Tibial artery (tissue), 4 donors: ENCODE data around the gene CLN3.

Source experiments
- DNase-seq, 2 donors: peaks; one replicate each; pipeline ENCODE4 v3.0.0-alpha.2; 2019
- H3K27ac ChIP-seq, 2 donors: fragments of 200-600 bp; sonication (generic) in 1 of 2; 1 replicate in 1 of 2; 2 replicates in 1 of 2; pipeline ENCODE4 v1.5.1; 2018 to 2019; ENCODE audit warnings: mild to moderate bottlenecking in 1 of 2
- H3K27me3 ChIP-seq, 2 donors: fragments of 200-600 bp; sonication (generic) in 1 of 2; one replicate each; pipeline versions ENCODE4 v1.5.1 to v1.6.0; 2016 to 2019
- H3K36me3 ChIP-seq, 3 donors: fragments of 200-600 bp; sonication (generic) in 2 of 3; one replicate each; pipeline ENCODE4 v1.5.1; 2016 to 2019; ENCODE audit warnings: mild to moderate bottlenecking in 2 of 3
- H3K4me1 ChIP-seq, 4 donors: fragments of 200-600 bp; sonication (generic) in 2 of 4; 1 replicate in 3 of 4; 2 replicates in 1 of 4; pipeline ENCODE4 v1.5.1; 2016 to 2019
- H3K4me3 ChIP-seq, 2 donors: fragments of 200-600 bp; sonication (generic) in 1 of 2; 1 replicate in 1 of 2; 2 replicates in 1 of 2; pipeline ENCODE4 v1.5.1; 2018 to 2019; ENCODE audit warnings: mild to moderate bottlenecking in 2 of 2
- H3K9me3 ChIP-seq, 3 donors: fragments of 200-600 bp; sonication (generic) in 1 of 3; one replicate each; pipeline ENCODE4 v1.5.1; 2016 to 2019
- intact Hi-C: fragments of 100-400 bp; cut with DNase I; formaldehyde crosslinking; loops from one replicate; pipeline ENCODE4 v1.15.0; 2023; ENCODE audit warnings: low total_unique reads
- TF ChIP-seq, protein P1 (sequence below), 2 experiments: fragments of 200-600 bp in 1 of 2; fragments of 450-650 bp in 1 of 2; IDR thresholded peaks; one replicate each; pipeline ENCODE4 v1.5.1; 2017 to 2019; ENCODE audit warnings: antibody characterized with exemption in 2 of 2, mild to moderate bottlenecking in 1 of 2, moderate library complexity in 1 of 2

Gene CLN3

DNA sequence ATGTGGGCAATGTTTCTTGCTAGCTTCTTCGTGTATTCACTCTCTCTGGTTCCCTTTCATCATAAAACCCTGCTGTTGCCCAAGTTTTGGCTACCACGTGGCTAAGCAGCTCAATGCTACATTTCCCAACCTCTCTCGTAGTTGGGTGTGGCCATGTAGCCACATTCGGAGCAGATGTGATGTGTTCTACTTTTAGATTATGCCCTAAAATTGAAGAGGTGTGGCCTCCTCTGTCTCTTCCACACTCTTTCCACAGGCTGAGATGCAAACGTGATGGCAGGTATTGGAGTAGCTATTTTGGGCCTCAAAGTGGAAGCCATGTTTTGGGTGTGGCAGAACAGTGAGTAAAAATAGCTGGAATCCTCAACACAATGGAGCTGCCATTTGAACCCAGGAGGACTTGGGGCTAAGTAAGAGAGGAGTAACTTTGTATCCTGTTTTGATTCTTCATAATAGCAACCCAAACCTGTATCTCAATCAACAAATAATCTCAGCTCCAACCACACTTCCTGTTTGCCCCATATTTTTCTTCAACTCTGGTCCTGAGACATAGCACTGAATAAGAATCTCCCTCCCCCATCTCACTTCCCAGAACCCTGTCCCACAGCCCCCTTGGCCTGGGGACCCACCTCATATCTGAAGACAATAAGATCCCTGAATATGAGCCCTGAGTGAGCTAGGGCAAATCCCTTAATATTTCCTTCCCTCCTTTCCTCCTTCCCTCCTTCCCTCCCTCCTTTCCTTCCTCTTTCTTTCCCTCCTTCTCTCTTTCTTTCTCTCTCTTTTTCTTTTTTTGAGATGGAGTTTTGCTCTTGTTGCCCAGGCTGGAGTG is 42.9 kb upstream of the CLN3 start:
- H3K36me3 ChIP-seq = peaks cover 35 to 43% (median 35%) of the 10 kb centered on the region in 3 donors
- DNase-seq = peak; percentile 84 to 90
- TF ChIP-seq, protein P1, sequence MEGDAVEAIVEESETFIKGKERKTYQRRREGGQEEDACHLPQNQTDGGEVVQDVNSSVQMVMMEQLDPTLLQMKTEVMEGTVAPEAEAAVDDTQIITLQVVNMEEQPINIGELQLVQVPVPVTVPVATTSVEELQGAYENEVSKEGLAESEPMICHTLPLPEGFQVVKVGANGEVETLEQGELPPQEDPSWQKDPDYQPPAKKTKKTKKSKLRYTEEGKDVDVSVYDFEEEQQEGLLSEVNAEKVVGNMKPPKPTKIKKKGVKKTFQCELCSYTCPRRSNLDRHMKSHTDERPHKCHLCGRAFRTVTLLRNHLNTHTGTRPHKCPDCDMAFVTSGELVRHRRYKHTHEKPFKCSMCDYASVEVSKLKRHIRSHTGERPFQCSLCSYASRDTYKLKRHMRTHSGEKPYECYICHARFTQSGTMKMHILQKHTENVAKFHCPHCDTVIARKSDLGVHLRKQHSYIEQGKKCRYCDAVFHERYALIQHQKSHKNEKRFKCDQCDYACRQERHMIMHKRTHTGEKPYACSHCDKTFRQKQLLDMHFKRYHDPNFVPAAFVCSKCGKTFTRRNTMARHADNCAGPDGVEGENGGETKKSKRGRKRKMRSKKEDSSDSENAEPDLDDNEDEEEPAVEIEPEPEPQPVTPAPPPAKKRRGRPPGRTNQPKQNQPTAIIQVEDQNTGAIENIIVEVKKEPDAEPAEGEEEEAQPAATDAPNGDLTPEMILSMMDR (IDR thresholded peaks at IDR 0.05) = no peak
- no peak overlapping the region for H3K4me3 ChIP-seq
- H3K27me3 ChIP-seq = no peaks in the 10 kb centered on the region
- H3K9me3 ChIP-seq = peaks cover 3 to 10% (median 5%) of the 10 kb centered on the region in 3 donors
- peaks cover 0 to 82% (median 36%) of the 10 kb centered on the region in 4 donors for H3K4me1 ChIP-seq
- peak overlapping the region in 1 of 2 donors; percentile 71 for H3K27ac ChIP-seq
- intact Hi-C loops = loop anchor here (5.0 kb wide), 1 partner anchor 317 kb away; no protein-coding TSS in a partner anchor

DNA sequence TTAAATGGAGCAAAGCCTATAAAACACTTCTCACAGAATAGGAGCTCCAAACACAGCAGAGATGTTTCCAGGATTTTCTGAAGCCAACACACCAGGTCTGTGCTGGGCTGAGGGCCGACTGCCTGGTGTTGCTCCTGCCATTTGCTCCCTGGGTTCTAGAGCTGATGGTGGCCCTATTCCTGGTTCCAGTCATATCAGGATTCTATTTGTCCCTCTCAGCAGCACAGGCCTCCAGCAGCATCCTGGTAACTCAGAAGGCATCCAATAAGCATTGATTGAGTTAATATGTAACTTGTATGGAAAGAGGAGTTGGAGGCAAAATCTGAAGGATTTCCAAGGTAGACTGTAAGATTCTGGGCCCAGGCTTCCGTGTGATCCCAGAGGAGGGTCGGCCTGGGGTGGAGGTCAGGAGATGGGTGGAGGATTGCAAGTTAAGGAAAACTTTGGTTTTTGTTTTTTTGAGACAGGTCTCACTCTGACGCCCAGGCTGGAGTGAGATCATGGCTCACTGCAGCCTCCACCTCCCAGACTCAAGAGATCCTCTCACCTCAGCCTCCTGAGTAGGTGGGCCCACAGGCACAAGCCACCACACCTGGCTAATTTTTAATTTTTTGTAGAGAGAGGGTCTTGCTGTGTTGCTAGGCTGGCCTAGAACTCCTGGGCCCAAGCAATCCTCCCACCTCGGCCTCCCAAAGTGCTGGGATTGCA is 41.2 kb upstream of the CLN3 start:
- Histone ChIP-seq H3K27ac (peak overlapping the region; percentile 66 to 71), H3K4me3 (no peak overlapping the region), H3K9me3 (peaks cover 3 to 10% (median 5%) of the 10 kb centered on the region in 3 donors), H3K36me3 (peaks cover 33 to 43% (median 35%) of the 10 kb centered on the region in 3 donors), H3K4me1 (peaks cover 0 to 69% (median 27%) of the 10 kb centered on the region in 4 donors), H3K27me3 (no peaks in the 10 kb centered on the region)
- no peak for DNase-seq
- TF ChIP-seq, protein P1 (IDR thresholded peaks at IDR 0.05) = no peak
- intact Hi-C loops = loop anchor here (5.0 kb wide), 1 partner anchor 316 kb away; no protein-coding TSS in a partner anchor

DNA sequence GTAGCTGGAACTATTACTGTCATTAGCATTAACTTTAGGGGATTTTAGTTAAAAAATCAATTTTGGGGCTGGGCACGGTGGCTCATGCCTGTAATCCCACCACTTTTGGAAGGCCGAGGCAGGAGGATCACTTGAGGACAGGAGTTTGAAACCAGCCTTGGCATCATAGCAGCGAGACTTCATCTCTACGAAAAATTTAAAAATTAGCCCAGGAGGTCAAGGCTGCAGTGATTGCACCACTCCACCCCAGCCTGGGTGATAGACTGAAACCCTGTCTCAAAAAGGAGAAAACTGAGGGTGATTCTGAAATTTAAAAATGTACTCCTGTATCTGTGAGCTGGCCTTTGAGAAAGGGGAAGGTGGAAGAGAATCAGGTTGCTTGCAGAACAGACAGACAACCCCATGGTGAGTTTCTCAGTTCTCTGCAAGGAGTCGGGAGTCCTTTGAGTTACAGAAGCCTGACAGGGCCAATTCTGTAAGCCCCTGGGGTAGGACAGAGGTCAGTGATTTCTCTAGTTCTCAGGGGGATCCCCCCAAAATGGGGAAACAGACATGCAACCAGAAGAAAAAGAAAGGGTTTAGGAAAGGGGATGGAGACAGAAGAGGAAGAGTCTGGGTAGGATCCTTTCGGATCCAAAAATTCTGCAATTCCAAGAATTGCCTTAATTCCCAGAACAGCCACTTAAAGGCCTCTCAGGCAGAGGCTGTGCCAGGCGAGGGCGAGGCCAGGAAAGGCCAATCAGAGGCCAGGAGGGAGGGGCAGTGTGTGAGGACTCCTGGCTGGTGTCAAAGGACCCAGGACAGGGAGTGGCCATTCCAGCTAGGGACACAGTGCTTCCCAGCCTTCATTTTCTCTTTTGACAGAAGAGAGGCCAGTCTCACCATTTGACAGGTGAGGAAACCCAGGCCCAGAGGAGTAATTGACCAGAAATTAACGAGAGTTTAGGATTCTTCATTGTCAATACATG is 40.2 kb upstream of the CLN3 start:
- Histone ChIP-seq H3K9me3 (peaks cover 0 to 6% (median 3%) of the 10 kb centered on the region in 3 donors), H3K36me3 (peaks cover 23 to 33% (median 31%) of the 10 kb centered on the region in 3 donors), H3K4me3 (no peak overlapping the region), H3K27ac (peak overlapping the region; percentile 66 to 71), H3K27me3 (no peaks in the 10 kb centered on the region), H3K4me1 (peaks cover 0 to 59% (median 17%) of the 10 kb centered on the region in 4 donors)
- intact Hi-C loops = loop anchor here (5.0 kb wide), 1 partner anchor 315 kb away; no protein-coding TSS in a partner anchor
- TF ChIP-seq, protein P1 (IDR thresholded peaks at IDR 0.05) = no peak
- peak; percentile 92 to 93 for DNase-seq

DNA sequence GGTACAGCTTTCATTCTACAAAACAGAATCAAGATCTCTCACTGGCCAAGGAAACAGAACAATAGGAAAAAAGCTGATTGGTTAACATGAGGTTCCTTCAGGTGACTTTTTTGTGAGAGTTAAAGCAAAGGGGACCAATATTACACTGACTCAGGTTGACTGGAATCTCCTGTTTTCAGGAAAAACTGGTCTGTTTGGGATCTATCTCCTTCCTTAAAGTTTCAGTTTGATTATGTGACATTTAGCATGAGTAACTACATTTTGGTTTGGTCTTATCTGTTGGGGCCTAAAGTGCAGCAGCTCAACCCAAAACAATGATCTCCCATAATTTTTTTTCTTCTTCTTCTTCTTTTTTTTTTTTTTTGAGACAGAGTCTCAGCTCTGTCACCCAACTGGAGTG is 37.2 kb upstream of the CLN3 start:
- H3K27me3 ChIP-seq = no peaks in the 10 kb centered on the region
- no peak overlapping the region for H3K4me3 ChIP-seq
- TF ChIP-seq, protein P1 (IDR thresholded peaks at IDR 0.05) = no peak
- intact Hi-C loops = no loop called here
- peaks cover 2 to 4% (median 3%) of the 10 kb centered on the region in 3 donors for H3K36me3 ChIP-seq
- H3K9me3 ChIP-seq = peaks cover 0 to 3% (median 0%) of the 10 kb centered on the region in 3 donors
- no peak for DNase-seq
- peaks cover 0 to 31% (median 14%) of the 10 kb centered on the region in 4 donors for H3K4me1 ChIP-seq
- no peak overlapping the region for H3K27ac ChIP-seq

DNA sequence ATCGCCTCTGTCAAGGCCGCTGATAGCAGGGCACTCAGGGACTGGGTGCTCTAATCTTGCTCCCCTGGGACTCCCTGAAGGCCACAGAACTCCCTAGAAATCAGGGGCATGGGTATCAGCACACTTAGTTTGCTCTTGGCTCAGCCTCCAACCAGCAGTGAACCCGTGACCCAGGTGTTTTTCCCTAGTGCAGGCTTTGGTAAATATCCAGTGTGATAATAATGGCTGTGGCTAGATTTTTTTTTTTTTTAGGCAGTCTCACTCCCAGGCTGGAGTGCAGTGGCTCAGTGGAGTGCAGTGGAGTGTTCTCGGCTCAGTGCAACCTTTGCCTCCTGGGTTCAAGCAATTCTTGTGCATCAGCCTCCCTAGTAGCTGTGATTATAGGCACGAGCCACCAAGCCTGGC is 36.6 kb upstream of the CLN3 start:
- Histone ChIP-seq H3K27me3 (no peaks in the 10 kb centered on the region), H3K36me3 (no peaks in the 10 kb centered on the region), H3K9me3 (no peaks in the 10 kb centered on the region), H3K27ac (no peak overlapping the region), H3K4me3 (no peak overlapping the region), H3K4me1 (peaks cover 0 to 24% (median 15%) of the 10 kb centered on the region in 4 donors)
- intact Hi-C loops = no loop called here
- DNase-seq = no peak
- TF ChIP-seq, protein P1 (IDR thresholded peaks at IDR 0.05) = no peak
